NCI-H446 (cell line): ENCODE data around the gene PHF21A.
A peak's percentile ranks its signal among the peaks of the same experiment; 100 is the strongest.

ENCODE experiments used
- DNase-seq, 2 experiments: peaks; one replicate each; lab custom pipeline; 2025; lab: John Stamatoyannopoulos, UW

The PHF21A gene

DNA sequence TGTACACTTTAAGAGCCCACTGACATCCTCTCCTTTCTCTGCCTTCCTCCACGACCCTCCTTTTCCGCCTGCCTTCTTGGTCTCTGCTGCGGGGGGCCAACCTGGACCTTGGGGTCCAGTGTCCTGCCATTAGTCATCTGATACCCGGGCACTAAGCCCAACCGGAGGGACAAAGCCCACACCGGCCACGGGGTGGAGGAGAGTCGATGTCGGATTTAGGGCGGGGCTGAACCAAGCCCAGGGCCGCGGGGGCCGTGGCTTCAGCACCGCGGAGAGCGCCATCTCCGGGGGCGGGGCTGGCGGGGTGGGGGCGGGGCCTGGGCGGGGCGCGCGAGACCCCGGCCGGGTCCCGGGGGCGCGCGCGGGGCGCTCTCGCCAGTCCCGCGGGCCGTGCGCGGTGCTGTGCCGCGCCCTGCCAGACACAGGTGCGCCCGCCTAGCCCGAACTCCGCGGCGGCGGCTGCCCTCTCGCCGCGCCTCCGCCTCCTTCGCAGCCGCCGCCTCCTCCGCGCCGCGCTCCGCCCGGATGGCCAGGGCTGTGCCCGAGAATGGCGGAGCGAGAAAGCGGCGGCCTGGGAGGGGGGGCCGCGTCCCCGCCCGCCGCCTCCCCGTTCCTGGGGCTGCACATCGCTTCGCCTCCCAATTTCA lies 235.9 kb downstream of the PHF21A start, which contains the start of gene MAPK8IP1:
Gene MAPK8IP1, plus strand, starts transcription at position 378 of the 647 bp plus-strand sequence. Its CDS starts 170 bp downstream, at position 548.
- DNase-seq: peak in 1 of 2 experiments; percentile 76

DNA sequence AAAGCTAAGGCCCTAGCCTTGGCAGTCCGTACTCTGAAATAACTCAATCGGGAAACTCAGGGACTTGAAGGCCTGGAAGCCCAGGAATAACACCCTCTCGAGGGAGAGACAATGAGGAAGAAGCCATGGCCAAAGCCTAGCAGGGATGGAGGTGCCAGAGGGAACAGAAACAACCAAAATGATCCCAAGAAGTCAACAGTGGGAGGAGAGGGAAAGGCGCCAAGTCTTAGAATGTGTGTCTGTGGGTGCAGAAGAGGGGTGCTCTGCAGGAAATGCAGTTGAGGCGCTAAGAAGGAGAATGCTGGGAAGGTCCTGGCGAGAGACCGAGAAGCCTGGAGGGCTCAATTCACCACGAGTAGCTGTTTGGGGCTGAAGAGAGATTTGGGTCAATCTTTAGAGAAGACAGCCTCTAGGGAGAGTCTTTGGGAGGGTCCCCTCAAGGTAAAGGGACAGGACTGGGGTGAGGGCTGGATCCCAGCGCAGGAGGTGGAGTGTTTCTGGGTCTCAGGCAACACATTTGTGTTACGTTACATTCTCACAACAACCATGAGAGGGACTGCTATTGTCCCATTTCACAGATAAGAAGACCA lies 236.6 kb downstream of the PHF21A start:
- DNase-seq: no peak
